Measurements from ENCODE around the gene MYL6. TPM values are rescaled to one million over a fixed set of nuclear protein-coding genes. Genes with fewer than 3 reads are reported as not detected.

MYL6 gene
- total RNA-seq, 2 experiments from 2014 or later, result 1,307 to 1,412 TPM

GRCh38 chr12:56206452-56207166, 48.5 kb downstream of the MYL6 start:
- Mint-ChIP-seq H3K4me3 (no peak overlapping the region), H3K4me1 (no peaks in the 10 kb centered on the region), H3K27me3 (no peaks in the 10 kb centered on the region), H3K36me3 (peaks cover 40% of the 10 kb centered on the region), H3K27ac (no peak overlapping the region), H3K9me3 (ENCODE audit: low read depth) (no peaks in the 10 kb centered on the region)
- ATAC-seq (peak; percentile 62), DNase-seq (peak; percentile 63)
- CTCF ChIA-PET, result interaction anchor here (0.6 to 3.9 kb wide), 17 partner anchors 10 to 275 kb away, joined by 3 to 24 read pairs (median 5); partner anchors contain the start of genes ANKRD52, COQ10A, IL23A and RNF41

GRCh38 chr12:56208006-56208405, 49.8 kb downstream of the MYL6 start:
- H3K27ac Mint-ChIP-seq, result no peak overlapping the region
- no peak overlapping the region for H3K4me3 Mint-ChIP-seq
- H3K9me3 Mint-ChIP-seq (ENCODE audit: low read depth), result no peaks in the 10 kb centered on the region
- CTCF ChIA-PET, result interaction anchor here (1.5 to 3.9 kb wide), 5 partner anchors 13 to 256 kb away, joined by 3 to 24 read pairs (median 16); partner anchors contain the start of genes ANKRD52, COQ10A and RNF41
- peaks cover 45% of the 10 kb centered on the region for H3K36me3 Mint-ChIP-seq
- no peaks in the 10 kb centered on the region for H3K27me3 Mint-ChIP-seq
- DNase-seq (no peak), ATAC-seq (no peak)
- no peaks in the 10 kb centered on the region for H3K4me1 Mint-ChIP-seq

Other genes with a start within 250 kb of the MYL6 start
- 10 to 100 TPM; 46.7 to 56.4 TPM for gene PYM1, start 230.5 kb upstream of the MYL6 start, total RNA-seq
- gene DGKA, start 227.2 kb upstream of the MYL6 start, total RNA-seq, result 100 to 1,000 TPM; 301 to 312 TPM
- gene PMEL, start 192.3 kb upstream of the MYL6 start, total RNA-seq, result under 1 TPM; 0.23 to 0.37 TPM
- 100 to 1,000 TPM; 146 to 158 TPM for gene CDK2, start 191.5 kb upstream of the MYL6 start, total RNA-seq
- gene RAB5B, start 184.3 kb upstream of the MYL6 start, total RNA-seq, result 10 to 100 TPM; 46.4 to 55.6 TPM
- 10 to 100 TPM in 1 of 2 experiments, 1 to 10 TPM in 1; 2.5 to 14.6 TPM for gene SUOX, start 161.1 kb upstream of the MYL6 start, total RNA-seq
- 10 to 100 TPM; 15.8 to 44.9 TPM for gene IKZF4, start 137.3 kb upstream of the MYL6 start, total RNA-seq
- 10 to 100 TPM; 27.9 to 42.2 TPM for gene RPS26, start 116.4 kb upstream of the MYL6 start, total RNA-seq
- 1 to 10 TPM in 1 of 2 experiments, under 1 TPM in 1; 0.94 to 1.8 TPM for gene ERBB3, start 78.2 kb upstream of the MYL6 start, total RNA-seq
- gene PA2G4, start 53.8 kb upstream of the MYL6 start, total RNA-seq, result 100 to 1,000 TPM; 293 to 364 TPM
- 1,000 to 10,000 TPM; 3,748 to 4,271 TPM for gene RPL41, start 41.7 kb upstream of the MYL6 start, total RNA-seq
- 10 to 100 TPM; 10.3 to 11.7 TPM for gene ZC3H10, start 40.1 kb upstream of the MYL6 start, total RNA-seq
- gene ESYT1, start 30.1 kb upstream of the MYL6 start, total RNA-seq, result 100 to 1,000 TPM; 225 to 241 TPM
- 10 to 100 TPM; 67.6 to 85.2 TPM for gene MYL6B, start 5.8 kb upstream of the MYL6 start, total RNA-seq
- gene SMARCC2, start 31.1 kb downstream of the MYL6 start, total RNA-seq, result 100 to 1,000 TPM; 147 to 150 TPM
- 10 to 100 TPM; 28.2 to 34.2 TPM for gene RNF41, start 63.6 kb downstream of the MYL6 start, total RNA-seq
- 10 to 100 TPM; 62.8 to 80.6 TPM for gene NABP2, start 66.0 kb downstream of the MYL6 start, total RNA-seq
- under 1 TPM; 0.87 to 0.96 TPM for gene SLC39A5, start 71.7 kb downstream of the MYL6 start, total RNA-seq
- gene ANKRD52, start 100.0 kb downstream of the MYL6 start, total RNA-seq, result 10 to 100 TPM; 66.9 to 68.3 TPM
- gene COQ10A, start 108.6 kb downstream of the MYL6 start, total RNA-seq, result 10 to 100 TPM; 16.0 to 17.4 TPM
- gene CS, start 142.0 kb downstream of the MYL6 start, total RNA-seq, result 100 to 1,000 TPM; 174 to 242 TPM
- gene CNPY2, start 157.6 kb downstream of the MYL6 start, total RNA-seq, result 100 to 1,000 TPM; 110 to 161 TPM
- 10 to 100 TPM; 48.7 to 72.5 TPM for gene PAN2, start 175.6 kb downstream of the MYL6 start, total RNA-seq
- gene IL23A, start 180.5 kb downstream of the MYL6 start, total RNA-seq, result 10 to 100 TPM in 1 of 2 experiments, 1 to 10 TPM in 1; 2.9 to 12.4 TPM
- gene STAT2, start 201.7 kb downstream of the MYL6 start, total RNA-seq, result 100 to 1,000 TPM; 178 to 308 TPM
- gene APOF, start 204.5 kb downstream of the MYL6 start, total RNA-seq, result not detected